HFFc6 (cell line): ENCODE measurements around the gene GRIK5. TPM values are rescaled to one million over a fixed set of nuclear protein-coding genes. Genes with fewer than 3 reads are reported as not detected.
A peak's percentile ranks its signal among the peaks of the same experiment; 100 is the strongest.

ENCODE experiments used
- DNase-seq: peaks from one replicate; pipeline ENCODE4 v3.0.0-alpha.2; 2018
- H3K27ac Mint-ChIP-seq: 2 replicates; pipeline ENCODE4 v1.8.0; 2020; ENCODE audit warnings: mild to moderate bottlenecking, mixed read lengths
- H3K27me3 Mint-ChIP-seq: 2 replicates; pipeline ENCODE4 v1.8.0; 2021; ENCODE audit warnings: mild to moderate bottlenecking, moderate library complexity, mixed read lengths; ENCODE audit not compliant: insufficient read depth
- H3K36me3 Mint-ChIP-seq: 2 replicates; pipeline ENCODE4 v1.8.0; 2021; ENCODE audit warnings: low read depth, mixed read lengths
- H3K4me1 Mint-ChIP-seq: 2 replicates; pipeline ENCODE4 v1.8.0; 2020; ENCODE audit warnings: low read depth, mixed read lengths
- H3K4me3 Mint-ChIP-seq: 2 replicates; pipeline ENCODE4 v1.8.0; 2020; ENCODE audit warnings: mild to moderate bottlenecking, moderate library complexity, mixed read lengths
- H3K9me3 Mint-ChIP-seq: 2 replicates; pipeline ENCODE4 v1.8.0; 2020; ENCODE audit warnings: mild to moderate bottlenecking, mixed read lengths
- CTCF ChIP-seq: fragments of 200-600 bp; sonication (generic); IDR thresholded peaks from 2 replicates; pipeline ENCODE4 v1.5.0; 2021; ENCODE audit warnings: antibody characterized with exemption, mild to moderate bottlenecking
- total RNA-seq, 6 experiments: library from RNA; stranded (reverse); fragmentation: NEBNext Ultra II Directional; extraction: Animal tissue kit (Norgen Biotek cat#: 25700); gene quantifications; 2 replicates in 1 of 6; 3 replicates in 5 of 6; pipeline ENCODE4 v1.2.3, GENCODE V29; 2021

GRIK5 gene
- total RNA-seq, 6 experiments from 2014 or later = 0.07 to 0.19 (median 0.13) TPM; not detected in 1

GRCh38 chr19:42053037-42053935, 16.7 kb downstream of the GRIK5 start:
- no peak overlapping the region for H3K4me3 Mint-ChIP-seq
- TF ChIP-seq CTCF = no peak
- peaks cover 20% of the 10 kb centered on the region for H3K27me3 Mint-ChIP-seq
- no peaks in the 10 kb centered on the region for H3K9me3 Mint-ChIP-seq
- H3K27ac Mint-ChIP-seq = no peak overlapping the region
- peaks cover 14% of the 10 kb centered on the region for H3K4me1 Mint-ChIP-seq
- DNase-seq = no peak
- H3K36me3 Mint-ChIP-seq = no peaks in the 10 kb centered on the region

- no peak for DNase-seq
- no peak for TF ChIP-seq CTCF
- Mint-ChIP-seq H3K9me3 (no peaks in the 10 kb centered on the region), H3K36me3 (no peaks in the 10 kb centered on the region), H3K4me1 (peaks cover 14% of the 10 kb centered on the region), H3K27me3 (peaks cover 24% of the 10 kb centered on the region), H3K4me3 (no peak overlapping the region), H3K27ac (no peak overlapping the region)
Measured at GRCh38 chr19:42052241-42052863, 17.7 kb downstream of the GRIK5 start.

- no peak for TF ChIP-seq CTCF
- Mint-ChIP-seq H3K4me1 (peaks cover 14% of the 10 kb centered on the region), H3K9me3 (no peaks in the 10 kb centered on the region), H3K4me3 (no peak overlapping the region; the same call in 1 of the 2 replicates), H3K27me3 (peaks cover 24% of the 10 kb centered on the region), H3K27ac (no peak overlapping the region), H3K36me3 (no peaks in the 10 kb centered on the region)
- peak; percentile 67 for DNase-seq
Measured at GRCh38 chr19:42051166-42052115, 18.6 kb downstream of the GRIK5 start.

- no peak for TF ChIP-seq CTCF
- Mint-ChIP-seq H3K9me3 (no peaks in the 10 kb centered on the region), H3K4me1 (peaks cover 14% of the 10 kb centered on the region), H3K27ac (no peak overlapping the region), H3K36me3 (no peaks in the 10 kb centered on the region), H3K4me3 (peak overlapping the region; percentile 74; the same call in 1 of the 2 replicates), H3K27me3 (peaks cover 22% of the 10 kb centered on the region)
- no peak for DNase-seq
Measured at GRCh38 chr19:42048992-42049391, 21.0 kb downstream of the GRIK5 start.

GRCh38 chr19:42045575-42045974, 24.4 kb downstream of the GRIK5 start:
- no peak overlapping the region for H3K27ac Mint-ChIP-seq
- H3K9me3 Mint-ChIP-seq = no peaks in the 10 kb centered on the region
- TF ChIP-seq CTCF = no peak
- peaks cover 14% of the 10 kb centered on the region for H3K27me3 Mint-ChIP-seq
- DNase-seq = no peak
- no peaks in the 10 kb centered on the region; the same call in 1 of the 2 replicates for H3K4me1 Mint-ChIP-seq
- H3K36me3 Mint-ChIP-seq = no peaks in the 10 kb centered on the region
- no peak overlapping the region for H3K4me3 Mint-ChIP-seq
